Dendritic cell treated with granulocyte-macrophage colony-stimulating factor and Interleukin-4, amounts not matched to agents 40 ng/mL and 50 ng/mL, for 4 days (primary cell): ENCODE measurements around the gene CRTAC1.

ENCODE experiments used
- H3K27ac Mint-ChIP-seq: one replicate; pipeline ENCODE4 v1.8.0; 2022; ENCODE audit warnings: mild to moderate bottlenecking, mixed read lengths
- H3K27me3 Mint-ChIP-seq: one replicate; pipeline ENCODE4 v1.8.0; 2022; ENCODE audit warnings: mild to moderate bottlenecking, mixed read lengths
- H3K36me3 Mint-ChIP-seq: one replicate; pipeline ENCODE4 v1.8.0; 2022; ENCODE audit warnings: low read depth, mixed read lengths
- H3K4me1 Mint-ChIP-seq: one replicate; pipeline ENCODE4 v1.8.0; 2022; ENCODE audit warnings: low read depth, mixed read lengths
- H3K4me3 Mint-ChIP-seq: one replicate; pipeline ENCODE4 v1.8.0; 2022; ENCODE audit warnings: mild to moderate bottlenecking, moderate library complexity, mixed read lengths
- H3K9me3 Mint-ChIP-seq: one replicate; pipeline ENCODE4 v1.8.0; 2022; ENCODE audit warnings: mixed read lengths
- intact Hi-C: fragments of 100-400 bp; cut with micrococcal nuclease; formaldehyde crosslinking; loops from one replicate; pipeline ENCODE4 v1.15.0; 2022

The CRTAC1 gene

GRCh38 chr10:97887399-97887798 lies 143.0 kb downstream of the CRTAC1 start:
- Mint-ChIP-seq H3K27me3 (peaks cover 11% of the 10 kb centered on the region), H3K36me3 (no peaks in the 10 kb centered on the region), H3K4me3 (no peak overlapping the region), H3K27ac (no peak overlapping the region), H3K9me3 (no peaks in the 10 kb centered on the region), H3K4me1 (no peaks in the 10 kb centered on the region)
- intact Hi-C loops, result no loop called here

- H3K4me1 Mint-ChIP-seq, result no peaks in the 10 kb centered on the region
- H3K36me3 Mint-ChIP-seq, result no peaks in the 10 kb centered on the region
- H3K4me3 Mint-ChIP-seq, result no peak overlapping the region
- H3K27ac Mint-ChIP-seq, result no peak overlapping the region
- H3K9me3 Mint-ChIP-seq, result no peaks in the 10 kb centered on the region
- peaks cover 9% of the 10 kb centered on the region for H3K27me3 Mint-ChIP-seq
- intact Hi-C loops, result no loop called here
These were observed 144.1 kb downstream of the CRTAC1 start for GRCh38 chr10:97886286-97886685.

- Mint-ChIP-seq H3K27me3 (peaks cover 10% of the 10 kb centered on the region), H3K4me3 (no peak overlapping the region), H3K27ac (no peak overlapping the region), H3K9me3 (no peaks in the 10 kb centered on the region), H3K36me3 (no peaks in the 10 kb centered on the region), H3K4me1 (no peaks in the 10 kb centered on the region)
- intact Hi-C loops, result no loop called here
These were observed 147.3 kb downstream of the CRTAC1 start for GRCh38 chr10:97883092-97883485.

- H3K27ac Mint-ChIP-seq, result no peak overlapping the region
- no peaks in the 10 kb centered on the region for H3K4me1 Mint-ChIP-seq
- peaks cover 10% of the 10 kb centered on the region for H3K27me3 Mint-ChIP-seq
- H3K4me3 Mint-ChIP-seq, result no peak overlapping the region
- no peaks in the 10 kb centered on the region for H3K36me3 Mint-ChIP-seq
- no peaks in the 10 kb centered on the region for H3K9me3 Mint-ChIP-seq
- intact Hi-C loops, result no loop called here
These were observed 148.0 kb downstream of the CRTAC1 start for GRCh38 chr10:97882142-97883091.

- Mint-ChIP-seq H3K27me3 (peaks cover 7% of the 10 kb centered on the region), H3K27ac (no peak overlapping the region), H3K9me3 (no peaks in the 10 kb centered on the region), H3K36me3 (no peaks in the 10 kb centered on the region), H3K4me1 (no peaks in the 10 kb centered on the region), H3K4me3 (no peak overlapping the region)
- intact Hi-C loops, result no loop called here
These were observed 150.3 kb downstream of the CRTAC1 start for GRCh38 chr10:97880109-97880508.

GRCh38 chr10:97879241-97879640 lies 151.2 kb downstream of the CRTAC1 start:
- Mint-ChIP-seq H3K36me3 (no peaks in the 10 kb centered on the region), H3K27me3 (peaks cover 5% of the 10 kb centered on the region), H3K4me3 (no peak overlapping the region), H3K27ac (no peak overlapping the region), H3K4me1 (no peaks in the 10 kb centered on the region), H3K9me3 (no peaks in the 10 kb centered on the region)
- intact Hi-C loops, result no loop called here

GRCh38 chr10:97876402-97876801 lies 154.0 kb downstream of the CRTAC1 start:
- Mint-ChIP-seq H3K27ac (no peak overlapping the region), H3K27me3 (peaks cover 4% of the 10 kb centered on the region), H3K36me3 (no peaks in the 10 kb centered on the region), H3K9me3 (no peaks in the 10 kb centered on the region), H3K4me3 (no peak overlapping the region), H3K4me1 (no peaks in the 10 kb centered on the region)
- intact Hi-C loops, result no loop called here

- Mint-ChIP-seq H3K27ac (no peak overlapping the region), H3K4me3 (no peak overlapping the region), H3K9me3 (no peaks in the 10 kb centered on the region), H3K36me3 (no peaks in the 10 kb centered on the region), H3K27me3 (peaks cover 7% of the 10 kb centered on the region), H3K4me1 (no peaks in the 10 kb centered on the region)
- intact Hi-C loops, result no loop called here
These were observed 155.0 kb downstream of the CRTAC1 start for GRCh38 chr10:97875391-97875790.

- H3K9me3 Mint-ChIP-seq, result no peaks in the 10 kb centered on the region
- H3K4me1 Mint-ChIP-seq, result peaks cover 2% of the 10 kb centered on the region
- intact Hi-C loops, result no loop called here
- no peaks in the 10 kb centered on the region for H3K36me3 Mint-ChIP-seq
- H3K27me3 Mint-ChIP-seq, result peaks cover 14% of the 10 kb centered on the region
- H3K27ac Mint-ChIP-seq, result no peak overlapping the region
- H3K4me3 Mint-ChIP-seq, result no peak overlapping the region
These were observed 156.1 kb downstream of the CRTAC1 start for GRCh38 chr10:97874332-97874731.

GRCh38 chr10:97873569-97873968 lies 156.9 kb downstream of the CRTAC1 start:
- H3K9me3 Mint-ChIP-seq, result no peaks in the 10 kb centered on the region
- peaks cover 7% of the 10 kb centered on the region for H3K4me1 Mint-ChIP-seq
- H3K36me3 Mint-ChIP-seq, result no peaks in the 10 kb centered on the region
- intact Hi-C loops, result no loop called here
- peaks cover 14% of the 10 kb centered on the region for H3K27me3 Mint-ChIP-seq
- H3K27ac Mint-ChIP-seq, result no peak overlapping the region
- H3K4me3 Mint-ChIP-seq, result no peak overlapping the region

- no peaks in the 10 kb centered on the region for H3K9me3 Mint-ChIP-seq
- H3K4me1 Mint-ChIP-seq, result peaks cover 7% of the 10 kb centered on the region
- no peaks in the 10 kb centered on the region for H3K36me3 Mint-ChIP-seq
- no peak overlapping the region for H3K27ac Mint-ChIP-seq
- no peak overlapping the region for H3K4me3 Mint-ChIP-seq
- intact Hi-C loops, result loop anchor here (1.0 kb wide), 1 partner anchor 74 kb away; no protein-coding TSS in a partner anchor
- peaks cover 14% of the 10 kb centered on the region for H3K27me3 Mint-ChIP-seq
These were observed 159.4 kb downstream of the CRTAC1 start for GRCh38 chr10:97870990-97871389.

GRCh38 chr10:97869091-97870042 lies 161.1 kb downstream of the CRTAC1 start:
- Mint-ChIP-seq H3K36me3 (no peaks in the 10 kb centered on the region), H3K9me3 (no peaks in the 10 kb centered on the region), H3K4me3 (no peak overlapping the region), H3K27ac (no peak overlapping the region), H3K4me1 (peaks cover 7% of the 10 kb centered on the region), H3K27me3 (peaks cover 14% of the 10 kb centered on the region)
- intact Hi-C loops, result loop anchor here (1.0 kb wide), 1 partner anchor 77 kb away; no protein-coding TSS in a partner anchor

GRCh38 chr10:97868134-97868685 lies 162.2 kb downstream of the CRTAC1 start:
- H3K36me3 Mint-ChIP-seq, result no peaks in the 10 kb centered on the region
- intact Hi-C loops, result no loop called here
- no peak overlapping the region for H3K27ac Mint-ChIP-seq
- no peaks in the 10 kb centered on the region for H3K9me3 Mint-ChIP-seq
- H3K27me3 Mint-ChIP-seq, result peaks cover 14% of the 10 kb centered on the region
- H3K4me3 Mint-ChIP-seq, result no peak overlapping the region
- H3K4me1 Mint-ChIP-seq, result peaks cover 7% of the 10 kb centered on the region
